DND-41 (cell line): ENCODE results near the gene ARHGAP25.
A peak's percentile ranks its signal among the peaks of the same experiment; 100 is the strongest.
"Not testable (repeated sequence)": the region's sequence is repeated elsewhere in the genome, so short reads cannot be mapped to it uniquely, and the experiment has no call there.

Source experiments
- ATAC-seq: fragments of 200-7000 bp; cut with Tn5 transposase; 3 replicates; pipeline ENCODE4 v1.9.1; 2021; ENCODE audit warnings: low read depth; ENCODE audit not compliant: insufficient read depth
- DNase-seq: peaks from one replicate; pipeline ENCODE4 v3.0.0-alpha.2; 2020
- H2AFZ ChIP-seq: 2 replicates; pipeline ENCODE4 v1.6.0; 2012; ENCODE audit warnings: low read depth, low read length
- H3K27ac ChIP-seq: 2 replicates; pipeline ENCODE4 v1.5.1; 2012; ENCODE audit warnings: low read length, inconsistent platforms
- H3K27me3 ChIP-seq: fragments of 200-600 bp; sonication (generic); 2 replicates; pipeline ENCODE4 v1.6.0; 2012; ENCODE audit warnings: low read length, mild to moderate bottlenecking, inconsistent platforms; ENCODE audit not compliant: insufficient read depth, poor library complexity
- H3K36me3 ChIP-seq: 2 replicates; pipeline ENCODE4 v1.5.1; 2012; ENCODE audit warnings: low read length, inconsistent platforms; ENCODE audit not compliant: insufficient read depth
- H3K4me1 ChIP-seq: 2 replicates; pipeline ENCODE4 v1.5.1; 2012; ENCODE audit warnings: mild to moderate bottlenecking, low read length; ENCODE audit not compliant: insufficient read depth
- H3K4me2 ChIP-seq: 2 replicates; pipeline ENCODE4 v1.6.0; 2012; ENCODE audit warnings: mild to moderate bottlenecking, moderate library complexity, low read length, inconsistent platforms; ENCODE audit not compliant: insufficient read depth
- H3K4me3 ChIP-seq, 2 experiments: fragments of 200-600 bp in 1 of 2; shearing (Covaris generic) in 1 of 2; 2 replicates each; pipeline ENCODE4 v1.5.1; 2012 to 2016; ENCODE audit warnings: inconsistent platforms in 2 of 2, low read length in 2 of 2, mild to moderate bottlenecking in 2 of 2, low read depth in 1 of 2, moderate library complexity in 1 of 2
- H3K79me2 ChIP-seq: 2 replicates; pipeline ENCODE4 v1.6.0; 2012; ENCODE audit warnings: low read length, inconsistent platforms; ENCODE audit not compliant: insufficient read depth
- H3K9ac ChIP-seq: 2 replicates; pipeline ENCODE4 v1.6.0; 2012; ENCODE audit warnings: low read depth, mild to moderate bottlenecking, inconsistent platforms, low read length, moderate library complexity
- H3K9me3 ChIP-seq: 2 replicates; pipeline ENCODE4 v1.5.1; 2012; ENCODE audit warnings: low read length, moderate library complexity, mild to moderate bottlenecking, inconsistent platforms; ENCODE audit not compliant: insufficient read depth, severe bottlenecking
- H4K20me1 ChIP-seq: 2 replicates; pipeline ENCODE4 v1.6.0; 2012; ENCODE audit warnings: low read length; ENCODE audit not compliant: insufficient read depth
- EZH2 ChIP-seq: IDR thresholded peaks from 3 replicates; pipeline ENCODE4 v1.6.1; 2012; ENCODE audit warnings: borderline replicate concordance, low read depth, mild to moderate bottlenecking, moderate library complexity, low read length, inconsistent platforms; ENCODE audit not compliant: severe bottlenecking
- TF ChIP-seq, protein P1 (sequence below): IDR thresholded peaks from 2 replicates; pipeline ENCODE4 v1.5.1; 2012; ENCODE audit warnings: borderline replicate concordance, low read length, moderate library complexity, mild to moderate bottlenecking; ENCODE audit not compliant: poor library complexity, severe bottlenecking; ENCODE audit errors: extremely low read depth

The ARHGAP25 gene

DNA sequence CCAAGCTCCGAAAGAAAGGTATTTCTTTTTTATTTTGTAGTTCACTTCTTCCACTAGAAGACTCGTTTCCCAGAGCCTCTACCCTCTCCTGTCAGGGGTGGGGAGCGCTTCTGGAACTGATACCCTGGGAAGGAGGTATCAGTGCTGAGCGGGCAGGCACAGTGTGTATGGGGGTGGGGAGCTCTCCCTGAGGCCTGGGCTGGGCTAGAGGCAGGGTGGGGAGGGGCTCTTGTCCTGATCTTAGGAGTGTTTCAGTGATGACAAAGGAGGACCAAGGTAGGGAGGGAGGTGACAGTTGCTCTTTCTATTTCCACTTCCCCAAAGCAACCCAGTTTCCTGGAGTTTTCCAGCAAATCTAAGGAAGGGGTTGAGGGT, 65.4 kb downstream of the ARHGAP25 start:
- H2AFZ ChIP-seq = no peak overlapping the region
- H3K4me3 ChIP-seq = no peak overlapping the region
- ATAC-seq (no peak), DNase-seq (no peak)
- 0 out of 2 replicates have a peak, but pooled peaks cover 3% of the 10 kb centered on the region for H3K79me2 ChIP-seq
- no peaks in the 10 kb centered on the region for H3K9me3 ChIP-seq
- peaks cover 46% of the 10 kb centered on the region for H3K36me3 ChIP-seq
- H3K9ac ChIP-seq = no peak overlapping the region
- no peak overlapping the region for H3K4me2 ChIP-seq
- H4K20me1 ChIP-seq = no peaks in the 10 kb centered on the region
- no peaks in the 10 kb centered on the region for H3K27me3 ChIP-seq
- no peaks in the 10 kb centered on the region for H3K4me1 ChIP-seq
- H3K27ac ChIP-seq = peak overlapping the region; percentile 34; the same call in 1 of the 2 replicates
- TF ChIP-seq, protein P1, sequence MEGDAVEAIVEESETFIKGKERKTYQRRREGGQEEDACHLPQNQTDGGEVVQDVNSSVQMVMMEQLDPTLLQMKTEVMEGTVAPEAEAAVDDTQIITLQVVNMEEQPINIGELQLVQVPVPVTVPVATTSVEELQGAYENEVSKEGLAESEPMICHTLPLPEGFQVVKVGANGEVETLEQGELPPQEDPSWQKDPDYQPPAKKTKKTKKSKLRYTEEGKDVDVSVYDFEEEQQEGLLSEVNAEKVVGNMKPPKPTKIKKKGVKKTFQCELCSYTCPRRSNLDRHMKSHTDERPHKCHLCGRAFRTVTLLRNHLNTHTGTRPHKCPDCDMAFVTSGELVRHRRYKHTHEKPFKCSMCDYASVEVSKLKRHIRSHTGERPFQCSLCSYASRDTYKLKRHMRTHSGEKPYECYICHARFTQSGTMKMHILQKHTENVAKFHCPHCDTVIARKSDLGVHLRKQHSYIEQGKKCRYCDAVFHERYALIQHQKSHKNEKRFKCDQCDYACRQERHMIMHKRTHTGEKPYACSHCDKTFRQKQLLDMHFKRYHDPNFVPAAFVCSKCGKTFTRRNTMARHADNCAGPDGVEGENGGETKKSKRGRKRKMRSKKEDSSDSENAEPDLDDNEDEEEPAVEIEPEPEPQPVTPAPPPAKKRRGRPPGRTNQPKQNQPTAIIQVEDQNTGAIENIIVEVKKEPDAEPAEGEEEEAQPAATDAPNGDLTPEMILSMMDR = no peak
- no peak for TF ChIP-seq EZH2

DNA sequence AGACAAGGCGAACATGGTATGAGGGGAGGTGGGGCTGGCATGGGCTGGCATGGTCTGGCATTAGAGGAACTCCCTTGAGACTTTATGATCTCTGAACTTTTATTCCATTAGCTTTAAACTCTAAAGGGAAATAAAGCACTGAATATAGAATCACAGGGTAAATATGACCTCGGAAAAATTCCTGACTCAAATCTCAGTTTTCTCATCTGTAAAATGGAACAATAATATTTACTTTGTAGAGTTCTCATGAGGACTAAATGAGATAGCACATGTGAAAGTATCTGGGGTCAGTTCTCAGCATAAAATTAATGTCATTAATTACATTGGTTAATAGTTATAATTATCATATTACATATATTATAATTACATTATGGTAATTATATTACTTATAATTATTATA, 65.9 kb downstream of the ARHGAP25 start:
- Histone ChIP-seq H3K9me3 (no peaks in the 10 kb centered on the region), H3K79me2 (0 out of 2 replicates have a peak, but pooled peaks cover 3% of the 10 kb centered on the region)

GRCh38 chr2:68802161-68802560, 67.5 kb downstream of the ARHGAP25 start:
- H2AFZ ChIP-seq, ATAC-seq, H3K4me2 ChIP-seq, H3K27ac ChIP-seq, H3K9ac ChIP-seq, H3K79me2 ChIP-seq, H3K4me1 ChIP-seq, H3K4me3 ChIP-seq, H3K9me3 ChIP-seq, H3K27me3 ChIP-seq, H4K20me1 ChIP-seq, DNase-seq: not testable (repeated sequence)
- H3K36me3 ChIP-seq = peaks cover 40% of the 10 kb centered on the region

More for the DNA sequence above, 65.9 kb downstream of the ARHGAP25 start:
- no peak overlapping the region for H2AFZ ChIP-seq
- no peak for TF ChIP-seq EZH2
- TF ChIP-seq, protein P1 = no peak
- H3K36me3 ChIP-seq = peaks cover 47% of the 10 kb centered on the region
- H3K27ac ChIP-seq = no peak overlapping the region
- no peaks in the 10 kb centered on the region for H3K27me3 ChIP-seq
- H4K20me1 ChIP-seq = no peaks in the 10 kb centered on the region
- H3K4me1 ChIP-seq = no peaks in the 10 kb centered on the region
- no peak overlapping the region for H3K4me2 ChIP-seq
- no peak overlapping the region for H3K4me3 ChIP-seq
- no peak for ATAC-seq
- no peak for DNase-seq
- H3K9ac ChIP-seq = no peak overlapping the region

DNA sequence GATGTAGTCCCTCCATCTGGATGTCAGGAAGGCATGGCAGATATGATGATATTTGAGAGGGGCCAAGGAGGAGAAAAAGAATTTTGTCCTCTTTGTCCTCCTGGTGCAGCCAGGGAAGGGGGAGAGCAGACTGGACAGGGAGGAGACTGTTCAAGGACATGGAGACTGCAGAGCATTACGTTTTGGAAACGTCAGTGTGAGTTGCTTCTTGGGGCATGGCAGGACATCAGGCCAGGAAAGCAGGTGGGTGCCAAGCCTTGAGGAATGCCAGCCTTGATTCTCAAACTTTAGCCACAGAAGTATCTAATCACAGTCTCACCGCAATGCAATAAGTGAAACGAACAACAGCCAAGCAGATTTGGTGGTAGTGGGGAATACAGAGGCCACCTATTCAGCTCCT, 70.4 kb downstream of the ARHGAP25 start:
- Histone ChIP-seq H3K4me3 (no peak overlapping the region), H3K9me3 (no peaks in the 10 kb centered on the region), H4K20me1 (no peaks in the 10 kb centered on the region), H3K79me2 (no peaks in the 10 kb centered on the region), H3K4me2 (no peak overlapping the region), H3K27ac (no peak overlapping the region), H3K9ac (no peak overlapping the region), H3K27me3 (no peaks in the 10 kb centered on the region), H3K36me3 (peaks cover 47% of the 10 kb centered on the region), H3K4me1 (peaks cover 29% of the 10 kb centered on the region), H2AFZ (no peak overlapping the region)
- no peak for TF ChIP-seq EZH2
- TF ChIP-seq, protein P1 = no peak
- DNase-seq (no peak), ATAC-seq (no peak)
